NCI-H2029 treated with DMSO at 0.1 percent for 48 hours (cell line): ENCODE data around the gene CEACAM8.
"Not testable (repeated sequence)": the region's sequence is repeated elsewhere in the genome, so short reads cannot be mapped to it uniquely, and the experiment has no call there.

Experiments used
- DNase-seq: peaks from one replicate; lab custom pipeline; 2025; lab: John Stamatoyannopoulos, UW

Gene CEACAM8

GRCh38 chr19:42573642-42574041 is 21.1 kb downstream of the CEACAM8 start:
- no peak for DNase-seq

GRCh38 chr19:42571116-42571515 is 23.6 kb downstream of the CEACAM8 start:
- no peak for DNase-seq

GRCh38 chr19:42569193-42569592 is 25.5 kb downstream of the CEACAM8 start:
- no peak for DNase-seq

- DNase-seq = no peak
Measured at GRCh38 chr19:42568006-42568405, 26.7 kb downstream of the CEACAM8 start.

GRCh38 chr19:42567567-42567966 is 27.2 kb downstream of the CEACAM8 start:
- no peak for DNase-seq

- DNase-seq = peak; percentile 28
Measured at GRCh38 chr19:42563352-42564210, 31.1 kb downstream of the CEACAM8 start.

GRCh38 chr19:42561512-42561911 is 33.2 kb downstream of the CEACAM8 start:
- no peak for DNase-seq

GRCh38 chr19:42560731-42561130 is 34.0 kb downstream of the CEACAM8 start:
- no peak for DNase-seq

- DNase-seq = no peak
Measured at GRCh38 chr19:42558450-42559150, 36.1 kb downstream of the CEACAM8 start.

GRCh38 chr19:42557386-42557871 is 37.3 kb downstream of the CEACAM8 start:
- not testable (repeated sequence) for DNase-seq

- no peak for DNase-seq
Measured at GRCh38 chr19:42555801-42556200, 38.9 kb downstream of the CEACAM8 start.

GRCh38 chr19:42555317-42555716 is 39.4 kb downstream of the CEACAM8 start:
- no peak for DNase-seq

GRCh38 chr19:42554046-42554575 is 40.6 kb downstream of the CEACAM8 start:
- no peak for DNase-seq

GRCh38 chr19:42553292-42554045 is 41.3 kb downstream of the CEACAM8 start:
- DNase-seq = no peak

- no peak for DNase-seq
Measured at GRCh38 chr19:42552086-42553065, 42.3 kb downstream of the CEACAM8 start.

GRCh38 chr19:42550521-42550920 is 44.2 kb downstream of the CEACAM8 start:
- not testable (repeated sequence) for DNase-seq

GRCh38 chr19:42549067-42549466 is 45.7 kb downstream of the CEACAM8 start:
- DNase-seq = not testable (repeated sequence)

GRCh38 chr19:42548552-42548951 is 46.2 kb downstream of the CEACAM8 start:
- no peak for DNase-seq

GRCh38 chr19:42547929-42548328 is 46.8 kb downstream of the CEACAM8 start:
- no peak for DNase-seq

GRCh38 chr19:42546831-42547500 is 47.8 kb downstream of the CEACAM8 start:
- DNase-seq = no peak
